Uterus (tissue), 4 donors: Measurements from ENCODE around the gene TPGS2. TPM values are rescaled to one million over a fixed set of nuclear protein-coding genes. Genes with fewer than 3 reads are reported as not detected.
"Not testable (repeated sequence)": the region's sequence is repeated elsewhere in the genome, so short reads cannot be mapped to it uniquely, and the experiment has no call there.

Source experiments
- DNase-seq, 2 donors: peaks; one replicate each; pipeline ENCODE4 v3.0.0-alpha.2; 2019 to 2020
- H3K27ac ChIP-seq, 2 donors: fragments of 200-600 bp; sonication (generic); 1 replicate in 1 of 2; 2 replicates in 1 of 2; pipeline ENCODE4 v1.5.1; 2016 to 2018
- H3K27me3 ChIP-seq, 2 donors: fragments of 200-600 bp; sonication (generic); one replicate each; pipeline ENCODE4 v1.5.1; 2018 to 2019; ENCODE audit warnings: control low read depth in 1 of 2
- H3K36me3 ChIP-seq, 2 donors: fragments of 200-600 bp; sonication (generic); one replicate each; pipeline ENCODE4 v1.5.1; 2019; ENCODE audit warnings: control low read depth in 1 of 2
- H3K4me1 ChIP-seq, 2 donors: fragments of 200-600 bp; sonication (generic); one replicate each; pipeline ENCODE4 v1.5.1; 2018 to 2019; ENCODE audit warnings: control low read depth in 1 of 2
- H3K4me3 ChIP-seq, 2 donors: fragments of 200-600 bp; sonication (generic); 1 replicate in 1 of 2; 2 replicates in 1 of 2; pipeline ENCODE4 v1.5.1; 2018 to 2019; ENCODE audit warnings: mild to moderate bottlenecking in 1 of 2
- H3K9me3 ChIP-seq, 2 donors: fragments of 200-600 bp; sonication (generic); one replicate each; pipeline ENCODE4 v1.5.1; 2019; ENCODE audit warnings: control low read depth in 1 of 2
- CTCF ChIP-seq, 4 experiments: fragments of 200-600 bp in 2 of 4; fragments of 450-650 bp in 2 of 4; sonication (generic) in 2 of 4; IDR thresholded peaks; one replicate each; pipeline ENCODE4 v1.5.1; 2016 to 2019; ENCODE audit warnings: antibody characterized with exemption in 4 of 4, mild to moderate bottlenecking in 2 of 4, moderate library complexity in 1 of 4
- POLR2A ChIP-seq, 2 donors: fragments of 450-650 bp; IDR thresholded peaks; one replicate each; pipeline ENCODE4 v1.6.1; 2016; ENCODE audit warnings: antibody characterized with exemption in 2 of 2, mild to moderate bottlenecking in 1 of 2, moderate library complexity in 1 of 2
- intact Hi-C: fragments of 100-400 bp; cut with DNase I; formaldehyde crosslinking; loops from one replicate; pipeline ENCODE4 v1.15.1; 2023; ENCODE audit warnings: low total_unique reads
- total RNA-seq, 4 donors: library from RNA; depleted of rRNA in 3 of 4; stranded (reverse); fragments of >200 nt in 3 of 4; gene quantifications; one replicate each; pipeline versions ENCODE4 v1.1.0 to v1.2.4, GENCODE V29; 2014 to 2023
- donor health status: DM: yes; HTN: yes; CAD: no.

TPGS2 gene
- total RNA-seq, 4 donors from 2014 or later, result 42.3 to 85.6 (median 69.1) TPM

- H3K27ac ChIP-seq, result no peak overlapping the region
- no peak overlapping the region for H3K4me3 ChIP-seq
- H3K27me3 ChIP-seq, result no peaks in the 10 kb centered on the region
- TF ChIP-seq CTCF (IDR thresholded peaks at IDR 0.05), result no peak
- H3K9me3 ChIP-seq, result no peaks in the 10 kb centered on the region
- no peaks in the 10 kb centered on the region for H3K36me3 ChIP-seq
- no peak for DNase-seq
- intact Hi-C loops, result no loop called here
- no peaks in the 10 kb centered on the region for H3K4me1 ChIP-seq
These were observed 3.3 kb downstream of the TPGS2 start for GRCh38 chr18:36825526-36825925.

- Histone ChIP-seq H3K9me3 (no peaks in the 10 kb centered on the region), H3K27me3 (no peaks in the 10 kb centered on the region), H3K27ac (no peak overlapping the region), H3K4me3 (no peak overlapping the region), H3K4me1 (no peaks in the 10 kb centered on the region), H3K36me3 (no peaks in the 10 kb centered on the region)
- no peak for TF ChIP-seq POLR2A (IDR thresholded peaks at IDR 0.05)
- TF ChIP-seq CTCF (IDR thresholded peaks at IDR 0.05), result no peak
- no peak for DNase-seq
- intact Hi-C loops, result no loop called here
These were observed 7.1 kb downstream of the TPGS2 start for GRCh38 chr18:36821681-36822080.

- intact Hi-C loops, result no loop called here
- TF ChIP-seq POLR2A (IDR thresholded peaks at IDR 0.05) (no peak), CTCF (IDR thresholded peaks at IDR 0.05) (no peak)
- DNase-seq, result no peak
- Histone ChIP-seq H3K27me3 (no peaks in the 10 kb centered on the region), H3K9me3 (no peaks in the 10 kb centered on the region), H3K4me3 (no peak overlapping the region), H3K4me1 (no peaks in the 10 kb centered on the region), H3K36me3 (no peaks in the 10 kb centered on the region), H3K27ac (no peak overlapping the region)
These were observed 9.2 kb downstream of the TPGS2 start for GRCh38 chr18:36819621-36820020.

- Histone ChIP-seq H3K27ac (no peak overlapping the region), H3K9me3 (no peaks in the 10 kb centered on the region), H3K4me1 (no peaks in the 10 kb centered on the region), H3K27me3 (no peaks in the 10 kb centered on the region), H3K4me3 (no peak overlapping the region), H3K36me3 (no peaks in the 10 kb centered on the region)
- DNase-seq, result no peak
- no peak for TF ChIP-seq CTCF (IDR thresholded peaks at IDR 0.05)
- no peak for TF ChIP-seq POLR2A (IDR thresholded peaks at IDR 0.05)
- intact Hi-C loops, result no loop called here
These were observed 10.2 kb downstream of the TPGS2 start for GRCh38 chr18:36818652-36819051.

GRCh38 chr18:36817039-36817438 lies 11.8 kb downstream of the TPGS2 start:
- Histone ChIP-seq H3K27me3 (no peaks in the 10 kb centered on the region), H3K9me3 (no peaks in the 10 kb centered on the region), H3K36me3 (no peaks in the 10 kb centered on the region), H3K27ac (no peak overlapping the region), H3K4me1 (no peaks in the 10 kb centered on the region), H3K4me3 (no peak overlapping the region)
- intact Hi-C loops, result no loop called here
- DNase-seq, result no peak
- TF ChIP-seq POLR2A (IDR thresholded peaks at IDR 0.05) (no peak), CTCF (IDR thresholded peaks at IDR 0.05) (no peak)

- H3K4me3 ChIP-seq, H3K36me3 ChIP-seq, H3K9me3 ChIP-seq, intact Hi-C loops, H3K4me1 ChIP-seq, DNase-seq, H3K27ac ChIP-seq, H3K27me3 ChIP-seq: not testable (repeated sequence)
These were observed 12.7 kb downstream of the TPGS2 start for GRCh38 chr18:36816096-36816495.
